HG03064 (cell line): Measurements from ENCODE around the gene RPS6KA6.

Experiments used
- ATAC-seq: cut with Tn5 transposase; IDR thresholded peaks from one replicate; pipeline ENCODE4 v1.9.1; 2021; ENCODE audit warnings: low read depth; ENCODE audit not compliant: unreplicated experiment

The RPS6KA6 gene

DNA sequence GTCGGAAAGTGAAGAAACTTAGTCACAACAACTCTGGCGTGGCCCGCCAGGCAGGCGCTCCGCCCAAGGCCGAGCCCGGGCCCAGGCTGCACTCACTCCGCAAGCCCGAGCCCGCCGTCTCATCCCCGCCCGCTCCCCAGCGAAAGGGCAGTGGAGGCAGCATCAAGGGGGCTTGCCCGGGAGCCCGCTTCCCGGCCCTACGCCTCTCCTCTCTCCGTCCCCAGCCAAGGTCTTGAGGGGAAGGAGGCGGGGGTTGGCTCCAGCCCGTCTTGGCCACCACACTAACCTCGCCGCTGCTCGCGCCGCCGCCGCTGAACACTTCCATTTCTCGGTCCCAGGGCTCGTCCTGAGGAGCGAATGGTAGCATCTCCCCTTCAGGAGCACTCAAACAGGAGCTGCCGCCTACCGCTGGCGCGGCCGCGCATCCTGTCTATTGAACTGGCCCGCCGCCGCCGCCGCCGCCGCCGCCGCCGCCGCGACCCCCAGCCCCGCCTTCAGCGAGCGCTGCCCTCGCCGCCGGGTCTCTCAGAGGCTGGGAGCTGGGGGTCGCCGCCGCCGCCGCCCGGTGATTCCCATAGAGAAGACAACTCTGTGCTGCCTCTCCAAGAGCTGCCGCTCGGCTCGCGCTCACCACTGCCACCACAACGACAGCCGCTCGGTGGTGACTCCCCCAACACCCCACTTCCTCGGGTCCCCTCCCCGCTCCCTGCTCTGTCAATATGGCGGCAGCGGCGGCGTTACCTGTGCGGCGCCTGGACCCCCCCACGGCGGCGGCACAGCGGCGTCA is at the start of gene RPS6KA6:
Gene RPS6KA6, minus strand, starts transcription at position 667 of the 787 bp plus-strand sequence. Its CDS starts 300 bp downstream, at position 367.
- ATAC-seq, result no peak

DNA sequence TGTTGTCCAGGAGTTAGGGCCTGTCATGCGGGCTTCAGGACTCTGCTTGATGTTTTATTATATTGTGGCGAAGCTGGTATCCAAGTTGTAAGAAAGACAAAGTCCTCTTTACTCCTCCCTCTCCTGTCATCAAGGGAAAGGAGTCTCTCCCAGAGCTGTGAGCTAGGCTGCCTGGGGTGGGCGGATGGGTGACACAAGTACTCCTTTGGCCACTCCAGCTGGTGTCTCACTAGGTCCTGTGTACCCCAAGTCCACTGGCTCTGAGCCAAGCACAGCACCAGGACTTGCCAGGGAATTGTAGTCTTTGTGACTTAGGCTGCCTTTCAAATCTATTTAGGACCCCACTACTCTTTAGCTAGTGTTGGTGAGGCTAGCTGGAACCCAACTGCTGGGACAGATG is 36.7 kb upstream of the RPS6KA6 start:
- ATAC-seq, result no peak

DNA sequence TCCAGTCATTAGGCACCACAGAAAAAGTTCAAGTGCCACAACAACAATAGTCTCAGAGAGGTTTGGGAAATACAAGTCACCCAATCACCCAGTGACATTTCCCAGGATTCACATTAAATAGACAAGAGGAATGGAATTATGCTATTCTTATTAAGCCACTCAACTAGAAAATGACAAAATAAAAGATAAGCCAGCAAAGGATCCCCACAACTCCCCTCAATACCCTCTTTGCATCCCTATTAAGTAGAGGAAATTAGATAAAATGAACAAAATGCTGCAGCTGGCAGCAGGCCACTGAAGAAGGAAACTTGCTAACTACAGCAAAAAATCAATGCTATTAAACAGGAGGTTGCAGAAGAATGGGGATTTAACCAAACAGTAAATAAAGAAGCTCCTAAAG is 35.3 kb upstream of the RPS6KA6 start:
- no peak for ATAC-seq

DNA sequence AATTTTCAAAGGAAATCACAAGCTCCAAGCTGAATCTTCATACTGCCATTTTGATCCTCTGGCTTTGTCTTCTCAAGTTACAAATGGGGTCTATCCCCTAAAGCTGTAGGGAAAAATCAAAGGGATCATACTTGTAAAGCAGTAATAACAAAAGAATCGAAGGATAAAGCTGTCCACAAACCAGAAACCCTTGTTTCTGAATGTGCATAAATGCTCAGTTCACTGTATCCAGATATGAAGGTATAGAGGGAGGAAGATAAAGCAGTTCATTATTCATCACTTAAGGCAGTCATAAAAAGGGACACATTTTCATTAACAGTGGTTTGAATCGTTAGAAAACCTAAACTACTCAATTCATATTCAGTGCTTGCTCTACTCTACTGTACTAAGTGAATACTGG is 33.2 kb upstream of the RPS6KA6 start:
- ATAC-seq, result no peak

DNA sequence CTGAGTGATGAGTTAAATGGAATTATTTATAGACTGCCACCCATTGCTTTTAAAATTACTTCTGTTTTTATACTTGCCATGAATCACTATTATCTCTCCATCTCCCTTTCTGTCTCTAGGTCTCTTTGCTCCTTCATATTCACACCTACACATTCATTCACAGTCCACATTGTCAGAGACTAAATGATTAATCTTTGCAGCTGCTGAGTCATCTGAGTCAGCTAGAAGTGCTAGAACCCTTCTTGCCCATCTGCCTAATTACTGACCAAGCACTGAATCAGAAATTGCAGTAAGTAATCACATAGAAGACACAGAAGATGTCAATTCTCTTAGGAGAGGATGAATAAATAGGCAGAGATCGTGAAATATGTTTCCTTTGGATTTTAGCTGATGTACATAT is 31.6 kb upstream of the RPS6KA6 start:
- ATAC-seq, result no peak

DNA sequence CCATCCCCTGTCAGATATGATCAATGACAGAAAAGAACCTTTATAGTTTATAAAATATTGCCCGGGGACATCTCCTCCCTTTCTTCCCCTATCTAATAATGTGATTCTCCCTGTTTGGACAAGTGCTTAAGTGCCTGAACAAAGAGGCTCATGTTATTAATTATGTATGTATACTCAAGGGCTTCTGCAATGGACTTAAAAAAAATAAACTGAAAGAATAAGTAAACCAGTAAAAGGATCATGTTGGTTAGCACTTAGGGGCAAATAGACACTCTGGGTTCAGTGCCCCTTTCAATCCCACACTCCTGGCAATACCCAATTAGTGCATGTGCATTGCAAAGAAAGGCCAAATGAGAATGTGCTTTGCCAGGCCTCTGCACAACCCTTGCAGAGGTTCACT is 30.7 kb upstream of the RPS6KA6 start:
- ATAC-seq, result no peak

DNA sequence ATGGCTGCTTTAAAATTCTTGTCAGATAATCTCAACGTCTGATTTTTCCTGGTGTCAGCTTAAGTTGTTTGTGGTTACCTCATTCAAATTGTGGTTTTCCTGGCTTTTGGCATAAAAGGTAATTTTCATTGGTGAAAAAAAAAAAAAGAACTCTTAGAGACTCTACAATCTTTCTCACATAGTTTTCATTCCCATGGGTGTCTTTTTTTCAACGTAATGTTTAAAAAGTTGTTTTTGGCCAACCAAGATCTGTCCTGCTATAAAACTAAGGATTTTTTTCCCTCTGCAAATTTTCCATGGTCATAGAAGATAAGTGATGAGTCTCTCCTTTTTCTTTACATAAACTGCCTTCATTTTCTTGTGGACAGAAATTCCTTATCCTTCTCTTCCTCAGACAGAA is 28.9 kb upstream of the RPS6KA6 start:
- no peak for ATAC-seq

DNA sequence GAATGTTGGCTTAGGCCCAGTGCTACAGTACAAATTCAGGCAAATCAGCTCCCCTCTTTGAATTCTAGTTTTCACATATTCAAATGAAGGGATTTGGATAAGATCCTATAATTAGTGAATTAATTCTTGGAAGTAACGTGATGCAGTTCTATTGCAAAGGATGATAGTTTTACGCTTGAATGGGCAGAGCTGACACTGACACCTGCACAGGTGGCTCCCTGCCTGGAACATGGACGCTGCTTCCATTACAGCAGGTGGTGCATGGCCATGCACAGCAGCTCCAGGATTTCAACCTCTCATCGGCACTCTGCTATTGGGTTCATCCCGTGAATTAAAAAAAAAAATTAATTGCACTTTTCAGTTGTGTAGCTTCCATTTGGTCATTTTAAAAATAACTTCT is 28.4 kb upstream of the RPS6KA6 start:
- ATAC-seq, result no peak

DNA sequence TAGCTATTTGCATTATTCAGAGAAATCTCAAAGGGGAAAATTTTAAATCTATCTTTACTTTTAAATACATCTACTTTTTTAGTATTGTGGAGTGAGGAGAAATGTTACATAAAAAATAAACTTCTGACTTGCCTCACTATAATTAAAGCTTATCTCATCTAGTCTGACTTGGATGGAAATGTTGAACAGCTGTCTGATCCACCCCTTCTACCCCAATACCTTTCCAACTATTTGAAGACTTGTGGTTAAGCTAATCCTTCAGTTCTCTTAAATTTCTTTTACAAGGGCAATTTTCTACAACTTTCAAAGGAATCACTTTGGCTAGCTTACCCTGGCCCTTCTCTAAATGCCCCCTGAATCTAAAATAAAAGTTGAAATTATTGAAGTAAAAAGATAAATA is 17.3 kb upstream of the RPS6KA6 start:
- no peak for ATAC-seq

DNA sequence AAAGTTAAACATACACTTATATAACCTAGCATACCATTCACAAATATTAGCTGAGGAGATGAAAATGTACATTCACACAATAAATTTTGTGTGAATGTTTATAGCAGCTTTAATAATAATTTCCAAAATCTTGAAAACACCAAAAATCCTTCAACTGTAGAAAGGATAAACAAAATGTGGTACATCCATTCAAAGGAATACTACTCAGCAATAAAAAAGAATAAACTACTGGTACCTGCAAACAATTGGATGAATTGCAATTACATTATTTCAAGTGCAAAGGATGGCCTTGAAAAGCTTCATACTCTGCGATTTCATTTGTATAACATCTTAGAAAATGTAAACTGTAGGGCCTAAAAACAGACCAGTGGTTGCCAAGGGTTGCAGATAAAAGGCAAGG is 11.7 kb upstream of the RPS6KA6 start:
- no peak for ATAC-seq

DNA sequence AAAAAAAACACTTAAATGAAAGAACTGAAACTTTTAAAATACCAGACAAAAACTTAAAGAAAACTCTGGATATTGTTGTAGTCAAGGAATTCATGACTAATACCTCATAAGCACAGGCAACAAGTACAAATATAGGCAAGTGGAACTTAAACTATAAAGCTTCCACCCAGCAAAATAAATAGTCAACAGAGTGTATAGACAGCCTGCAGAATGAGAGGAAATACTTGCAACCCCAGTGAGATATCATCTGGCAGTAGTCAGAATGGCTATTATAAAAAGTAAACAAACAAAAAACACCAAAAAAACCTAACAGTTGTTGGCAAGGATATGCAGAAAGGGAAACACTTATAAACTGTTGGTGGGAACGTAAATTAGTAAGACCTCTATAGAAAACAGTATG is 9.6 kb upstream of the RPS6KA6 start:
- ATAC-seq, result no peak

DNA sequence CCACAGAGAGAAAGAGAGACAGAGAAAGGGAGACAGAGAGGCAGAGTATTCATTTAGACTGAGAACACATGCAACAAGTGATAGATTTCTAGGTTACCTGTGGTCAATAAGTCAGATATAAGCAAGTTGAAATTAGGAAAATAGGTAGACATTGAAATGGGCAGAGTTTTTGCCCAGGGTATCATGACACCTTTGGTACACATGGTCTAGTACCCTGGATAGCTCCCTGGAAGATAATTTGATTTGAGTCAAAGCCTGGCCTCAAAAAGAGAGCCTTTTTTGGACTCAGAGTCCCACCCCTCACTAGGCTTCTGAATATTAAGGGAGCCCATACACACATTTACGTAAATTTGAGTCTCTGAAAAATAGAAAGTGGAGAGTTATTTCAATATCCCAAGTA is 4.0 kb upstream of the RPS6KA6 start:
- ATAC-seq, result no peak

DNA sequence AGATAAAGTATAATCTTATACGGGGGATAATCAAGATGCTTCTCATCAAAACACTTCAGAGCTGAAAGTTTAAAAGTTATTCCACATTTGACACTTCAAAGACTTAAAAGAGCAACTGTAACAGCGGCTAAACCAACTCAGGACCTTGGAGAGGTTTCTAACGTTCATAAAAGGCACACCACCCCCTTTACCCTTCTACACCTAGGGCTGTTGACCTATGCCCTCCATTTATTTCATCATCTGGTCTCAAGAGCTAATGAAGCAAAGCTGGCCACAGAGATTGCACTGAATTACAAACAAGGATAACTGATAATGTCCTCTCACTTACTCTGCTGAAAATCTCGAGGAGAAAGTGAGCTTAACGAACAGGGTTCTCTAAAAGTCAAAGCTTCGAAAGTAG is 1.1 kb upstream of the RPS6KA6 start:
- ATAC-seq, result no peak

DNA sequence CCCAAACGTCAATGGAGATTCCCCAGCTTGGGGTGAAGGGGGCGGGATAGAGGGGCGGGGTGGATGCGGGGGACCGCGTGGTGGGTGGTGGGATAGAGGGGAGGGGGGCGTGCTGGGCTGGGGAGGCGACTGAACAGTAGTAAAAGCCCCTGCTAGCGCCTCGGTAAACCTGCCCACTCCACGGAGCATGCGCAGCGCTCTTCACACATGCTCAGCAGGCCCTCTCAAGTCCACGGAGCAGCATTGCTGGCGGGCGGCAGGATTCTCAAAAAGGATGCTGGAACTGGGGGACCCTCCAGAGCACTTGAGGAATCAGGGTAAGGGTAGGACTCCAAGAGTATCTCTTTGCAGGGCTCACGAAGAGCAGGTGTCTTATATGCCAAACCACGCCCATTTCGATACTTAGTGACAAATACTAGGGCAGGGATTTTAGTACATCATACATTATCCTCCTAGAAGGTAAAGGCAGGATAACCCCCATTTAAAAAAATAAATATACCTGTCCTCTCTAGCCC is 378 bp upstream of the RPS6KA6 start:
- no peak for ATAC-seq

DNA sequence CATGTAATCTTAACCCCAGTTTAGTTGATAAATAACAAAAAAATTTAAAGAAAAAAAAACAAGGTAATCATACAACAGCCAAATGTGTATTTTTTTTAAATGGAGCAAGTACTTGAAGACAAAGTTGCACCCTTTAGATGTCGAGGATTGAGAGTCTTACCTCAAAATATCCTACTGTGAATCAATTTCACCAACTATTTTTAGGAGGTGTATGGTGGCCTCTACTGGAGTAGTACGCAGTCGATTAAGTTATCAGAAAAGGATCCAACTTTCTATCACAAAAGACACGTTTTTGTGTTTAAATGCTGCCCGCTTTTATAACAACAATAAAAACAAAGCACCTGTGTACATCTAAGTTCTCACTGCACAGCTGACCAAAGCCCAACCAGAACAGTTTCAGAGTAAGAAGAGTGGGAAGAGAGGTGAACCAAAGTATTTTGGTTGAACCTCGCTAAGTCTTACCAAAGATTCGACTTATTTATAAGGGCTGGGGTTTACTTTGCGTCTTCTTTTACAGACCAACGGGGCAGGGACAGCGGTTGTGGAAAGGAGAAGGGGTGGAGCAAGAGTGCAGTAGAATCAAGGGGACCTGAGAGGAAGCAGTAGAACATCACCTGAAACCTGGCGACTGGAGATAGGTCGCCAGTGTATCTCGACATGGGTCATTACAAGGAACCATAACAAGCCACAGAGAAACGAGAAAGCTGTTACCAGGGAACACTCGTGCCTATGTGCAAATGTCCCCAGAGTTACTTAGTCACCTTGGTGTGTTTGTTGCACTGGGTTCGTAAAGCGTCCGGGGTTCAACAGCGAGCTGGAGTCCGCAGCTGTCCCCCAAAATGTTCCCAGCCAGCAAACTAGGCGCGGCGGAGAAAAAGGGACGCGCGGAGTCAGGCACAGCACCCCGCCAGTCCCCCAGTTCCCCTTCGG is 1.1 kb downstream of the RPS6KA6 start:
- ATAC-seq, result no peak

DNA sequence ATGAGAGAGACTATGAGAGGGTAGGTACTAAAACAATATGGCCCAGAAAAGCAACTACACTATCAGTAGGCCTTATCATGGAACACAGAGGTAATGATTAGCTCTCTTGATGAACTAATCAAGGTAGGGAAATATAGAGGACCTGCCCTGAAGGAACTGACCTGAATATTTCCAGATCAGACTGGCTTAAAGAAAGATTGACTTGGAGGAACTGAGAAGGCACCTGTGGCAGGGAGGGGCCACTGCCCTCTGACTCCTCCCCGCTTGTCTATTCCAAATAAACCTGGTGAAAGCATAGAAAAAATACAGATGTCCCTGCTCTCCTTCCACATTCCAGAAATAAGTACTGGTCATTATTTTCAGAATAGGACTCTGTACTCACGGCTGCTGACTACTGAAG is 5.5 kb downstream of the RPS6KA6 start:
- no peak for ATAC-seq

DNA sequence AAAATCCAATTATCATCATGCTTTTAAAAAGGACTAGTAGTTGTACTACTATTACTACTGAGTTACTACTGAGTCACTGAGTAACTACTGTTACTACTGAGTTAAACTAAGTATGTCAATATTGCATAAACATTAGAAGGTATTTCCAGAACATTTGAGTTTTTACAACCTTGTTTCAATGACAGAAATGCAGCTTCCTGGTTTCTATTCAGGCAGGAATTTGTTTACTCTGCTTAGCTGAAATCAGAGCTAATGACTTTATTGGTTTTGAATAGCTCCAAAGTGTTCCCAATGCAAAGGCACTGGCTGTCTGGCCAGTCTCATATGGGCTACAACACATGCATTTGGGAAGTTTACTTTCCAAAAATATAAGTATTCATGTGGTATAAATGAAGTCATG is 12.0 kb downstream of the RPS6KA6 start:
- ATAC-seq, result no peak

DNA sequence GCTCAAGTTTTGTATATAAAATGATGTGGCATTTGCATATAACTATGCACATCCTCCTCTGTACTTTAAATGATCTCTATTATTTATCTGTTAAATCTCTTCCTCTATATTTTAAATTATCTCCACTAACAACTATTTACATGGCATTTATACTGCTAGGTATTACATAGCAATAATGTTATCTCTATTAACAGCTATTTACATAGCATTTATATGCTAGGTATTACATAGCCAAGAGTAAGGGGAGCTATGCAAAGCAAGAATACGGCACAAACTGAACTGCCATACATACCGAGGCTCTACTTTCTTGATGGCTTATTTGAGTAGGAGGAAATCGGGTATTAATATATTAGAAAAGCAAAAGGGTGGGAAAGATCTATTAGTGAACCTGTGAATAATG is 12.7 kb downstream of the RPS6KA6 start:
- ATAC-seq, result no peak

DNA sequence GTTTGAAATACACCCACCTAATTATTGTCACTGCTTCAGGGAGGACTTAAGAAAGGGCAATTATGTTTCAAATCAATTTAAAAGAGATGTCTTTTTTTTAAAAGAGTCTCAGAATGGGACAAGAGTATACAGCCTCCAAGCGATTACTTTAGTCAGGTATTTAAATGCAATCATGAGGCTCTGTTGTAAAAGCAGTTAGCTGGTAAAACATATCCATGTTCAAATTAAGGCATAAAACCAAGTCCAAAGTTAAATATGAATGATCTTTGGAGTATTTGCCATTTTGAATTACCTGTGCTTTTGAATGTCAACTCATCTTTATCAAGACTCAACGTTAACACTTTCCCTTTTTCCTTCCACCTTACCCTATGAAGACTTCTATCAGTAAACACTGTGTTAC is 13.7 kb downstream of the RPS6KA6 start:
- no peak for ATAC-seq

DNA sequence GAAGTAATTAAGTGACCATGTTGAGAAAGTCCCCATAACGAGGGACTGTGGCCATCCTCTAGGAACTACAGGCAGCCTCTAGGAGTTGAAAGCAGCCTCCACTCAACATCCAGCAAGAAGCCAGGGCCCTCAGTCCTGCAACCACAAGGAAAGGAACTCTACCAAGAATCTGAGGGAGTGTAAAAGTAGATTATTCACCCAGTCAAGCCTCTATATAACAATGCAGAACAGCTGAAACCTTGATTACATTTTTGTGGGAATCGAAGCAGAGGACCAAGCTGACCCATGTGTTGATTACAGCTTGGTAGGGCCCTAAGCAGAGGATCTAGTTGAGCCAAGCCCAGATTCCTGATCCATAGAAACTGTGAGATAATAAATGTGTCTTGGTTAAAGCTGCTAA is 17.1 kb downstream of the RPS6KA6 start:
- ATAC-seq, result no peak

DNA sequence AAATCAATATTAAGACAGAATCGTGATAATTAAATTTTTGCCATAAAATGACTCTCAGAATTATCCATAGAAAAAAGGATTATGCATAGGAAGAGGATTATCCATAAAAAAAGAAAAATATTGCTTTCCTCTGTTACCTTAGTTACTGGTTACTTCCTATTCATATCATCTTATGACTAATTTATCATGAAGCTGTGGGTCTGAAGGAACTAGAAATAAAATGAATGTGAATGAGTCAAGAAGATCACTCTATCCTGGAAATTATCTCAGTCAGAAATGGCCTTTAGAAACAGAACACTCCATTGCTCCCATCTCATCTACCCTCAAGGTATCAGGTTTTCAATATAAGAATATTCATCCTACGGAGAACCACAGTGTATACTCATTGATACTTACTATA is 19.4 kb downstream of the RPS6KA6 start:
- no peak for ATAC-seq

DNA sequence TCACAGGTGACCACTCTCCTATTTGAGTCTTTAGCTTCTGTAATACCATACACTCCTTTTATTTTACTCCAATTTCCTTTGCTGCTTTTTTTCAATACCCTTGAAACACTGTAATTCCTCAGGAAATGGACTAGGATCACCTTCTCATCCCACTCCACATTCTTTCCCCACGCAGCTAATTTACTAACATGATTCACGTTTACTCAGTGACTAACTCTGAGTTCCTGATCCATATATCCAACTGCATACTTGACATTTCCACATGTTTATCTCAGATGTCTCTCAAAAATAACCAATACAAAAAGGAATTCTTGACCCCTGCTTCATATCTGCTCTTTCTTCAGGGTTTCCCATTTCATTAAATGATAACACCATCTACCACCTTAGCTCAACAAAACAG is 19.9 kb downstream of the RPS6KA6 start:
- ATAC-seq, result no peak
